Stimulated activated CD8-positive, alpha-beta memory T cell treated with anti-CD3 and anti-CD28 coated beads, Interleukin-12 subunit alpha, Interleukin-12 subunit beta, amount 100 ng/mL, for 1 hour (primary cell): ENCODE data around the gene PIGZ.
"Not testable (repeated sequence)": the region's sequence is repeated elsewhere in the genome, so short reads cannot be mapped to it uniquely, and the experiment has no call there.

ENCODE experiments used
- DNase-seq: peaks from one replicate; pipeline ENCODE4 v3.0.0-alpha.2; 2020; ENCODE audit warnings: low read depth

The PIGZ gene

DNA sequence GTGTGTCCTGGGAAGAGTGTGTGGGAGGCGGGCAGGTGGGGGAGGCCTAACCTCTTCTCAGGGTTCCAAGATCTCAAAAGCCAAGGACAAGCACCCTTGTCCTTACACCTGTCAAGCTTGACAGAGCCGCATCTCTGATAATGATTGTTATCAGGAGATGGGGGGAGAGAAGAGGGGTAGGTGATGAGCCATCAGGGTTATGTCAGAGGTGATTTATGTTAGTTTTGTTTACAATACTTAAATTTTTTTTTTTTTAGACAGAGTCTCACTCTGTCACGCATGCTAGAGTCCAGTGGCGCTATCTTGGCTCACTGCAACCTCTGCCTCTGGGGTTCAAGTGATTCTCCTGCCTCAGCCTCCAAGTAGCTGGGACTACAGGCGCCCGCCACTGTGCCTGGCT is 18.9 kb downstream of the PIGZ start:
- no peak for DNase-seq

DNA sequence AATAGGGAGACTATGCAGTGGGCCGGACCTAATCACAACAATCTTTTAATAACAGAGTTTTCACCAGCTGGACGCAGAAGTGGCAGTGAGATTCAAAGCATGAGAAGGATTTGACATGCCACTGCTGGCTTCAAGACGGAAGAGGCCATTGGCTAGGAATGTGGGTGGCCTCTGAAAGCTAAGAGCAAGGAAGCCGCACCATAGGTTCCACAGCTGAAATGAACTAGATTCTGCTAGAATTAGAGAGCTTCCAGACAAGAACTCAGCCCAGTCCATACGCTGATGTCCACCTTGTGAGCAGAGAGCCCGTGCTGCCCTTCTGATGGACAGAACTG is 19.4 kb downstream of the PIGZ start:
- DNase-seq, result no peak

DNA sequence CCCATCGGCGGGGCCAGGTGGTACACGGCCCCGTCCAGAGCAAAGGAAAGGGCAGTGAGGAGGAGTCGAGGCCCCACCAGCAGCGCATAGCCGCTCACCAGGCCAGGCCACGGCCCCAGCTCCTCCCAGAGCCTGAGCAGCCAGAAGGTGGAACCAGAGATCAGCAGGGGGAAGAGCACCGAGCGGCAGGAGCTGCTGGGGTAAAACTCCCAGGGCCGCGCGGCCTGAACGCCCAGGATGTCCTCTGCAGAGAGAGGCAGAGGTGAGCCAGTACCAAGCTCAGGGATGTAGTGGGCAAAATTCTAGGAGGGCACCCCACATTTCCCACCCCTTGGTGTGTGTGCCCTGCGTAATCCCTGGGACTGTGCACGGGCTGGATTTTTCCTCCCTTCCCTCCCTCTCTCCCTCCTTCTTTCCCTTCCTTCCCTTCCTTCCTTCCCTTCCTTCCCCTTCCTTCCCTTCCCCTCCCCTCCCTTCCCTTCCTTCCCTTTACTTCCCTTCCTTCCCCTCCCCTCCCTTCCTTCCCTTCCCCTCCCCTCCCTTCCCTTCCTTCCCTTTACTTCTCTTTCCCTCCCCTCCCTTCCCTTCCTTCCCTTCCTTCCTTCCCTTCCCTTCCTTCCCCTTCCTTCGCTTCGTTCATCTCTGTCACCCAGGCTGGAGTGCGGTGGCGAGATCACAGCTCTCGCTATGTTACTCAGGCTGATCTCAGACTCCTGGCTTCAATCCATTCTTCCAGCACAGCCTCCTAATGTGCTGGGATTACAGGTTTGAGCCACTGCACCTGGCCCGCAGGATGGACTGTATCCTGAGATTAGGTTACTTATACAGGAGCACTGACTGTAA is 20.0 kb downstream of the PIGZ start:
- DNase-seq, result no peak

DNA sequence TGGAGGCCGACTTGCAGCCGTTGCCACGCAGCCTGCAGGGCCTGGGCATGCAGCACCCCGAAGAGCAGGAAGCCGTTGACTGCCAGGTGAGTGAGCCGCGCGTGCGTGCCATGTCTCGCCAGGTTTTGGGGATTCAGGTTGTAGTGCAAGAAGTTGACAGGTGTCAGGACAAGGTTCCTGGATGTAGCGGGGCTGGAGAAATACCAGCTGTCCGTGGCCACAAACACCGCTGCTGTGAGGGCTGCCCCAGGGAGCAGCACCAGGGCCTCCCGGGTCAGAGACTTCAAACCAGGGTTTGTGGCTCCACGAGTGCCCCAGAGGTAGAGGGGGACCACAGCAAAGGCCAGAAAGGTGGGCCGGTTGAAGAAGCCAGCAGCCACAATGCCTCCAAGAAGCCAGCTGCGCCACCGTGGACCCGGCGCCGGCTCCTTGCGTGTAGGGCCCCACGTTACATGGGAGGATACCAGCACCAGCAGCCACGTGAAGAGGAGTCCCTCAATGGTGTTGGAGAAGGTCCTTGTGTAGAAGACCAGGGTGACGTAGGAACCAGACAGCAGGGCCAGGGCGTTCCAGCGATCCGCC is 20.7 kb downstream of the PIGZ start:
- DNase-seq, result no peak

DNA sequence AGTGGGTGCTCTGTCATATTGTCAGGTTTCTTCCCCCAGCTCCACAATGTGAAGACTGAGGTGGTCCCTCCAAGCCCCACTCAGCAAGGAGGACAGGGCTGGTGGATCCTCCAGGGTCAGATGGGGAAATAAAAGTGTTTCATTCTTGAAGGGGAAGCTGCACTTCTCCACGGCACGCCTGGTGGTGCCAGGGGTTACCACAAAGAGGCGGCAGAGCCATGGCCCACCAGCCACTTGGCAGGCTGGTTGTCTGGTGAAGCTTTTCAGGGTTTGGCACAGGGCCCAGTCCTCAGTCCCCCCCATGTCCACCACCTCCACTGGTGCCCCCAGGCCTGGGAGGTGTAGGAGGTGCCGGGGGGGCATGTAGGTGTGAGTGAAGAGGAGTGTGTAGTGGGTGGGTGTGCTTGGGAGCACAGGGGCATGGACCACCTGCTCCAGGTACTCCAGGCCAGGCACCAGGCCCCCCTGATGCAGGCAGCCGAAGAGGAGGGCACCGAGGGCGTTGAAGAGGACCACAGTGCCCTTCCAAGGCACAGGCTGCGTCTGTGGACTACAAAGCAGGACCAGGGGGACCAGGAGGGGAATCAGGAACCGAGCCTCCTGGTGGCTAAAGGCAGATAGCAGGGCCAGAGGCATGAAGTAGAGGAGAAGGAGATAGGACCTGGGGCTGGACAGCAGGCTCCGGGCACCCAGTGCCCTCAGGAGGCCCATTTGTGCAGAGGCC is 21.3 kb downstream of the PIGZ start:
- no peak for DNase-seq

DNA sequence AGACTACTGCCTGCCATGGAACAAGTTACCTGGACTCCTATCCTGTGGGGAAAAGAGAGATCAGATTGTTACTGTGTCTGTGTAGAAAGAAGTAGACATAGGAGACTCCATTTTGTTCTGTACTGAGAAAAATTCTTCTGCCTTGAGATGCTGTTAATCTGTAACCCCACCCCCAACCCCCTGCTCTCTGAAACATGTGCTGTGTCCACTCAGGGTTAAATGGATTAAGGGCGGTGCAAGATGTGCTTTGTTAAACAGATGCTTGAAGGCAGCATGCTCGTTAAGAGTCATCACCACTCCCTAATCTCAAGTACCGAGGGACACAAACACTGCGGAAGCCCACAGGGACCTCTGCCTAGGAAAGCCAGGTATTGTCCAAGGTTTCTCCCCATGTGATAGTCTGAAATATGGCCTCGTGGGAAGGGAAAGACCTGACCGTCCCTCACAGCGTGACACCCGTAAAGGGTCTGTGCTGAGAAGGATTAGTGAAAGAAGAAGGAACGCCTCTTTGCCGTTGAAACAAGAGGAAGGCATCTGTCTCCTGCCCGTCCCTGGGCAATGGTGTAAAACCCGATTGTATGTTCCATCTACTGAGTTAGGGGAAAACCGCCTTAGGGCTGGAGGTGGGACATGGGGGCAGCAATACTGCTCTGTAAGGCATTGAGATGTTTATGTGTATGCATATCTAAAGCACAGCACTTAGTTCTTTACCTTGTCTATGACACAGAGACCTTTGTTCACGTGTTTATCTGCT is 24.4 kb downstream of the PIGZ start:
- not testable (repeated sequence) for DNase-seq

DNA sequence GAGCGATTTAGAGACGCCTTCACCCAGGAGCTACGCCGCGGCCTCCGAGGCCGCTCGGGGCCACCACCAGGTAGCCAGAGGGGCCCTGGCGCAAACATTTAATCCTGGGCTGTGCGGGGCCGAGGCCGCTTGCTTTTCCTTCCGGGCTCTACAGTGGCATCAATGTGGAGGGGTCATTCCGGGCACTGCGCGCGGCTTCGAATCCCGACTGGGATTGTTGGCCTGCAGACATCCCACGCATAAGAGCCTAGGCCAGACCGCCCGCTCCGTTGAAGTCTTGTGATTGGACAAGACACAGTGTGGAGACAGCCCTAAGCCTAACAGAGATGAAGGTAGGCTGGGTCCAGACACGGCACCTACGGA is 25.7 kb downstream of the PIGZ start:
- no peak for DNase-seq

DNA sequence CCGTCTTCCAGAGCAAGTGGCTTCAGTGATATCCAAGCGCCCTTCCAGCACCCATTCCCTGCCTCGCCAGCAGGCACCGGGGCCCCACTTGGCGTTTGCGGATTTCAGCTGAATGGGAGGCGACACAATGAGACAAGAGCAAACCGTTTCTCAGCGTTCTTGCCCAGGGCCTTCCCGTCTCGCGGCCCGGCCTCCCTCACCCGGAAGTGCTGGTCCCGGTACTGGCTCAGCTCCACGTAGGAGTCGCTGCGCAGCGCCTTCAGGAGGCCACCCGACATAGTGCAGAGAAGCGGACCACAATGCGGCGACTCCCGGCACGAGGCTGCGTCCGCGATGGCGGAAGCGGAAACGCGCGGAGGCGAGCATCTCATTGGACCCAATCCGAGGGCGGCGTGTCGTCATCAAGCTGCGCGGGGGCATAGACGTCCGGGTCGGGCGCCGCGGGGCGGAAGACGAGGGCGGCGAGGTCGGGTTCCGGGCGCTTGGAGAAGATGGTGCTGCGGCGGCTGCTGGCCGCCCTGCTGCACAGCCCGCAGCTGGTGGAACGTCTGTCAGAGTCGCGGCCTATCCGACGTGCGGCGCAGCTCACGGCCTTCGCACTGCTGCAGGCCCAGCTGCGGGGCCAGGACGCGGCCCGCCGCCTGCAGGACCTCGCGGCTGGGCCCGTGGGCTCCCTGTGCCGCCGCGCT is 26.3 kb downstream of the PIGZ start, which contains the start of gene NCBP2:
TSS of gene NCBP2 (minus strand) at position 303 of the 689 bp plus-strand sequence. CDS start at position 278, 25 bp downstream.
- peak; percentile 100 for DNase-seq

DNA sequence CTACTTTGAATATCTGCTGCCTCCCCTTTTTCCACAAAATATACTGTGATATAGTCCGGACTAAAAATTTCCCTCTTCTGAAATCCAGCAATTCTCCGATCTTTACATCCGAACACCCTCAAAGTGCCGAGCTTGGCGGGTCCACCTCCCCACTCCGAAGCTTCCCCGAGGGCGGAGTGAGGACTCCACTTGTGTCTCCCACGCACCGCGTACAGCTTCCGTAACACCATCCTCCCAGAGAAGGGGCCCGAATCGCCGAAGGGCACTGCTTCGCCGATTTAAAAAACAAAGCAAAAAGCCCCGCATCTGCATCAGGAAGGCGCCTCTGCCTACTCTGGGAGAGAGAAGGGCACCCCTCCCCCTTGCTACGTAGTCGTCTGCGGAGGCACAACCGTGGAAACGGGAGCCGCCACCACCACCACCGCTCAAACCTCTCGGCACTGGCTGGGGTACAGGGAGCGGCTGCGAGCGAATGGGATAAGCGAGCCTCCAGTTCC is 26.9 kb downstream of the PIGZ start:
- peak; percentile 43 for DNase-seq

DNA sequence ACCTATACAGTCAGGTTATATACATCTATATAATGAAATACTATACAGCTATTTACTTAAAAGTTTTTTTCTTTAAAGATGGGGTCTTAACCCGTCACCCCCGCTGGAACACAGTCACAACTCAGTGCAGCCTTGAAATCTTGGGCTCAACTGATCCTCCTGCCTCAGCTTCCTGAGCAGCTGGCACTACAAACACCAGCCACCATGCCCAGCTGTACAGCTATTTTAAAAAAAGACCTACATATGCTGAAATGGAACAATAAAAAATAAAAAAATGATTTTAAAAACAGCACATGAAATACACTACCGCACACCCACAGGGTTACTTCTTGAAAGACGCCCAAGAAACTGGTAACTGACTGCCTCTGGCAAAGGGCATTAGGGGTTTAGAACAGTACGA is 30.1 kb downstream of the PIGZ start:
- DNase-seq, result no peak

DNA sequence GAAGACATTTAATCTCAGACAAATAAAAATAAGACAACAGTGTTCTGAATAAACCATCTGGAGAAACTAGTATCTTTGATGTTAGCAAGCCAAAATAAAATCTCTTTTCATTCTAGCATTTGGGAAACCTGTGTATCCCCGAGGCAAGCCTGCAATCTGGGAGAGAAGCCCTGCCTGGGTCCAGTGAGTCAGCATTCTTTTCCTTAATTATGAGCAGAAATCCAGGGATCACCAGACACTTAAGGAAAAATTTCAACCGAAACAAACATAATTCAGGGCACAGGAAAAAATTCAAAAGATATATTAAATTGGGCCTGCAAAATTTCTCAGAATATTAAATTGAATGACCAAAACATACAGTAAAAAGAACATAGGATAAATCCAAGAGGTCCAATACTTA is 30.5 kb downstream of the PIGZ start:
- no peak for DNase-seq

DNA sequence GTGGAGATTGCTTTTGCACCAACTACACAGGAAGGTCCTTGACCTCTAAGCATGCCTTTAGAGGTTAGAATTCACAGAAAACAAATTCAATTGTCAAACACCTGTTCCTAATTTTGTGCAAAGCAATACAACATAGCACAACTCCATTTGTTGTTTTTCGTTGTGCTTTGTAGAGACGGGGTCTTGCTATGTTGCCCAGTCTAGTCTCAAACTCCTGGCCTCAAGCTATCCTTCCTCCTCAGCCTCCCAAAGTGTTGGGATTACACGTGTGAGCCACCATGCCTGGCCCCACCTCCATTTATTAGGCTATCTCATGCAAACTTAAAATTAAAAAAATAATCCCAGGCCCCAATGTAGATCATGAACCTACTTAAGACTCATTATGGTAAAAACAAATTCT is 32.3 kb downstream of the PIGZ start:
- DNase-seq, result no peak

DNA sequence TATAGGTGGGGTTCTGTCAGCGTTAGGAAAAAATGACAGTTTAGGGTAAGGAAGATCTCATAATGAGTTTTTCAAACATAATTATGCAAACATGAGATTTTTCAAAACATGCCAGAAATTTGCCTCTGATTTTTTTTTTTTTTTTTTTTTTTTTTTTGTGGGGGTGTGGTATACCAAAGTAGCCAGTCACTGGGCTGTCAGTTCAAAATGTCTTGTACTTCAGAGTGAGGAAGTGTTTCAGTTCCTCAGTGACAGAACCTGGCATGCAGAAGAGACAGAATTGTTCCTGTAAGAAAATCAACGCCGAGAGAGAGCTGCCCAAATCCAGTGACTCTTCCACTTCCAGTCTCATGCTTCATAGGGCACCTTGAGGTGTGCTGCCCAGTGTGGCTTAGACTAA is 36.0 kb downstream of the PIGZ start:
- no peak for DNase-seq

DNA sequence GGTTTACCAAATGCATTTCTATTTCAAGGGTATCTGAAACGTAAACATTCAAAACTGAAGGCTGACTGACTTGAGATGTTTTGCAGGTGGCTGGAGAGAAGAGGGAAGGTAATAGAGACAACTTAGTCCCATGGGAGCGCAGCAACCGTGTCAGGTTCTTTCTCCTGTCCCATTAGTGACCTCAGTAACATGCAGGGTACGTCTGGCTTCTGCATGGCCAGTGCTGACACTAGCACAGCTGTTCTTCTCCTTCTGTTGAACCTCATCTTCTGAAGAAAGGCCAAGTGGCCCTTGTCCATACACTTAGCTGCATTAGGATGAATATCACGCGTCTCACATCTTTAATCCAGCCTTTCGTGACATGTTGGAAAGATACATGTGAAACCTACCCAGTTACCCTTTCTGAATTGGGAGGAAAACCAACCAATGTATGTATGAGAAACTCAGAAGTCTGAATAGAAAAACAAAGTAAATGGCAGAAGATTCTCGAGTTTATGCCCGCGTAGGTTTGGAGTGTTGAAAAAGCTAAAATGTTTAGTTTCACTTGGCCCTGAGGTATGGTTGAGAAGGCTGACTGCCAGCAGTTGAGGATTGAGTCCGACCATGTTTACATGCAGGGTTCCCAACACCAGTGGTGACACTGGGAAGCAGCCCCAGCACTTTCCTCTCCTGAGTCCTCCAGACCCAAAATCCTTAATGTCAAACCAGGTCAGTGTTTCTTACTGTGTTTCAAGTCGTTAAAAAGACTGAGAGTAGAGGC is 36.6 kb downstream of the PIGZ start:
- DNase-seq, result no peak

DNA sequence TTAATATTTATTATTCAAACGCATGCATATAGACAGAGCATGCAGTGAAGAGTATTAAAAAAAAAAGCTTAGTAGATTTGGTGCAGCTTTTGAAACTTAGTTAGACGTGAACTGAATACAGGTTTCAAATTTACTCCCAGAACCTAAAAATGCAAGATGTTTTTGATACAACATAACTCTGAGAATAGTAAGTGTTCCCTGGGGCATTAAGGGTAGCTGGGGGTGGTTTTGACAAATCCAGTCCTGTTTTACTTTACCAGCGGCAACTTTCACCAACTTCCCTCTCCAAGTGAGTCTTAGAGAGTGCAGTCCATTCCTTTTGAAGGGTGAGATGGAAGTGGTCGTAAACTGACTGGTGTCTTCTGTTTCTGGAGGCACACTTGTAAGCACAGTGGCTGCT is 37.5 kb downstream of the PIGZ start:
- DNase-seq, result no peak

DNA sequence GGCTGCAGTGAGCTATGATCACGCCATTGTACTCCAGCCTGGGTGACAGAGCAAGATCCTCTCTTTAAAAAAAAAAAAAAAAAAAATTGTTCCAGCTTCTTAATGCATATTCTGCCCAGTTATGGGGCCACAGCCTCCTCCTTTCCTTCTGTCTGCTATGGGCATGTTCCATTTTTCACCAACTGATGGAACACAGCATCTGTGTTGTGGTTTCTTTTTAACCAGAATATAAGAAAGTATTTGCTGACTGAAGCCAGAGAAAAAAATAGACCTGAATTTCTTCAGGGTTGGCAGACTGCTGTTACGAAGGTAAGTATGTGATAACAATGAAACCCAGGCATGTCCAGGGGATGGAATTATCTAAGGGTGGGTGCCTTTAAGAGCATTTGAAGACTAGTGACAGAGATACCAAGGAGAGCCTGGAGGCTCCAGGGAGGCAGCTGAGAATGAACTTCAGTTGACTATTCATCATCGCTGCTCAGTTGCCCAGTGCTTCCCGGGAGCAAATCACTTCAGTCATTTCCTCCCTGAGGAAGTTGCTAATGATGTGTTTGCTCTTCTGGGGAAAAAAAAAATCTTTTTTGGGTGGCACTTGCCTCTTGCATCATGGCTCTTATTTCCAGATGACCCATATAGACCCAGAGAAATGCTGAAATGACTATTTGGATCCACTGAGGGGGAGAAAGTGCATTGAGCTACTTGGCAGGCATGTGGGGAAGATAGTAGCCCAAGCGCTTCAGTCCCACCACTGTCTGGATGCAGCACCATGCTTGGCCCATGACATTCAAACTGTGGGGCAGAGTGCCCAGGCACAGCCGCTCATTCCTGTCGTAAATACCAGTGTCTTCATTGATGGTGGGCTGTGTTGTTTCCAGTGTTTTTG is 40.8 kb downstream of the PIGZ start:
- DNase-seq, result no peak

DNA sequence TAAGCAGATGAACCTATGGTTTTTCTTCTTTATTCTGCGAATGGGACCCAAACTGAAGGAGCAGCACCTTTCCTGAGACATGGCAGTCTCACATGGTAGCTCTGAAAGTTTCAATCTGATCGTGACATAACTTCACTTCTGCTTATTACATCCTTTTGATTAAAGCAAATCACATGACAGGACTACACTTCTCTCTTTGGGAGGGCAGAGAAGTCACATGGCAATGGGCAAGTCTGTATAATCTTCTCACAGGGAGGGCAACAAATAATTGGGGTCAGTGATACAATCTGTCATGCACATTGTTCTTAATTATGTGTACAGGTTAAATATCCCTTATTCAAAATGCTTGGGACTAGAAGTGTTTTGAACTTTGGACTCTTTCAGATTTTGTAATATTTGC is 47.9 kb downstream of the PIGZ start:
- DNase-seq, result no peak

DNA sequence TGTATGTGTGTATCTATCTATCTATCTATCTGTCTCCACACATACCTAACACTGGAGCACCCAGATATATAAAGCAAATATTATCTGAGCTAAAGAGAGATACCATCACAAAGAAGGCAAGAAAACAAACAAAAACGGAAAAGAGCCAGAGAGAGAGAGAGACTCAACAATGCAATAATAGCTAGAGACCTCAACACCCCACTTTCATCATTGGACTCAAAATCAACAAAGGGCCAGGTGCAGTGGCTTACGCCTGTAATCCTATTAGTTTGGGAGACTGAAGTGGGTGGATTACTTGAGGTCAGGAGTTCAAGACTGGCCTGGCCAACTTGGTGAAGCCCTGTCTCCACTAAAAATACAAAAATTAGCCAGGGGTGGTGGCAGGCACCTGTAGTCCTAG is 49.7 kb downstream of the PIGZ start:
- no peak for DNase-seq

DNA sequence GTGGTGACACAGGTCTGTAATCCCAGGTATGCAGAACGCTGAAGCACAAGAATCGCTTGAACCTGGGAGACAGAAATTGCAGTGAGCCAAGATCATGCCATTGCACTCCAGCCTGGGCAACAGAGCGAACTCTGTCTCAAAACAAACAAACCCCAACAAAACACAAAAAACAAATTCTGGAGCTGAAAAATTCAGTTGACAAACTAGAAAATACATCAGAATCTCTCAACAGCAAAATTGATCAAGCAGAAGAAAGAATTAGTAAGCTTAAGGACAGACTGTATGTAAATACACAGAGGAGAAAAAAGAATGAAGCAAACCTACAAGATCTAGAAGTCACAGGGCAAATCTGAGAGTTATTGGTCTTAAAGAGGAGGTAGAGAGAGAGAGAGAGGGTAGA is 51.6 kb downstream of the PIGZ start:
- DNase-seq, result no peak

DNA sequence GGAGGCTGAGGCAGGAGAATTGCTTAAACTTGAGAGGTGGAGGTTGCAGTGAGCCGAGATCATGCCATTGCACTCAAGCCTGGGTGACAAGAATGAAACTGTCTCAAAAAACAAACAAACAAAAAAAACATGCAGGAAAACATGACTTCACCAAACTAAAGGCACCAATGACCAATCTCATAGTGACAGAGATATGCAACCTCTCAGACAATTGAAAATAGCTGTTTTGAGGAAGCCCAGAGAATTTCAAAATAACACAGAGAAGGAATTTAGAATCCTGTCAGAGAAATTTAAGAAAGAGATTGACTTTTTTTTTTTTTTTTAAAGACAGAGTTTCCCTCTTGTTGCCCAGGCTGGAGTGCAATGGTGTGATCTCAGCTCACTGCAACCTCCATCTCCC is 52.4 kb downstream of the PIGZ start:
- DNase-seq, result no peak
